Skin epidermis (tissue), 12 donors: Measurements from ENCODE around the gene COL4A1.

Experiments used
- H3K27ac ChIP-seq, 21 experiments: fragments of 200-600 bp; sonication (generic) in 11 of 21; one replicate each; pipeline ENCODE4 v1.5.0; 2020; ENCODE audit warnings: mild to moderate bottlenecking in 3 of 21, inconsistent platforms in 2 of 21, moderate library complexity in 2 of 21
- H3K4me3 ChIP-seq, 7 experiments: fragments of 200-600 bp; sonication (generic) in 2 of 7; one replicate each; pipeline ENCODE4 v1.5.0; 2020; ENCODE audit warnings: inconsistent platforms in 2 of 7, mild to moderate bottlenecking in 2 of 7, moderate library complexity in 1 of 7

The COL4A1 gene

GRCh38 chr13:110217085-110217484 lies 89.9 kb downstream of the COL4A1 start:
- H3K27ac ChIP-seq = peak overlapping the region in 3 of 21 experiments; percentile 36 to 73 (median 38)
- no peak overlapping the region for H3K4me3 ChIP-seq

GRCh38 chr13:110216398-110217041 lies 90.4 kb downstream of the COL4A1 start:
- peak overlapping the region in 5 of 21 experiments; percentile 5 to 73 (median 38) for H3K27ac ChIP-seq
- no peak overlapping the region for H3K4me3 ChIP-seq

DNA sequence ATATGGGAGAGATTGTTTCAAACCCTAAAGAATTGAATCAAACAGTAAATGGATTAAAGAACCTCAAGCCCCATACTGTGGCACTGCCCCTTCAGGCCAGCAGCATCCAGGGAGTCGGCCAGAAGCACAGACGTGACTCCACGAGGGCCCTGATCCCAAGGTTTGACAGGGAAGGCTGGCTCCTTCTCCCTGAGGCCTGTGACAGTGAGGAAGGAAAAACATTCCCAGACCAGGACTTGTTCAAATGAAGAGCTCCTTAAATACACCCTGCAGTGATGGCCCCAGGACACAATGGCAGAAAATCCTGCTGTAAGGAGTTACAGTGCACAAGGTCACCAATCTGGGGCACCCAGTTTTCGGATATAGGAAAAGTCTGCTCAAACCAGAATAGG lies 91.0 kb downstream of the COL4A1 start:
- H3K27ac ChIP-seq = peak overlapping the region in 6 of 21 experiments; percentile 5 to 73 (median 38)

DNA sequence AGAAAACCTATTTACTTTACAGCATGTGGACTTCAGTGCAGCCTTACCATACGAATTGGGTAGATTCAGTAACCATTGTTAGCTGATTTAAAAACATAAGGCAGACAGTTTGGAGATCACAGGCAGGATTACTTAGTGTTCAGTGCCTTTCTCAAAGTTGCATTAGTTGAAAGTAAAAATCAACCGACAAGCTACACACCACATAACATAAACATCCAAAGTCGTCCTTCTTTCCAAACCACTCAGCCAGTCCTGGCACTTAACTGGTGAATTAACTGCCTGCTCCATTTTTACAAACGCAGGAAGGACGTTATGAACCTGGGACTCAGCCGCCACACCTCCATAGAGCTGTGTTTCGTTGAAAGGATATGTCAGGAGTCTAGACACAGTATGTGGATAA lies 91.4 kb downstream of the COL4A1 start:
- Histone ChIP-seq H3K27ac (peak overlapping the region in 4 of 21 experiments; percentile 5 to 73 (median 38)), H3K4me3 (no peak overlapping the region)

More for the DNA sequence above, 91.0 kb downstream of the COL4A1 start:
- H3K4me3 ChIP-seq = no peak overlapping the region

DNA sequence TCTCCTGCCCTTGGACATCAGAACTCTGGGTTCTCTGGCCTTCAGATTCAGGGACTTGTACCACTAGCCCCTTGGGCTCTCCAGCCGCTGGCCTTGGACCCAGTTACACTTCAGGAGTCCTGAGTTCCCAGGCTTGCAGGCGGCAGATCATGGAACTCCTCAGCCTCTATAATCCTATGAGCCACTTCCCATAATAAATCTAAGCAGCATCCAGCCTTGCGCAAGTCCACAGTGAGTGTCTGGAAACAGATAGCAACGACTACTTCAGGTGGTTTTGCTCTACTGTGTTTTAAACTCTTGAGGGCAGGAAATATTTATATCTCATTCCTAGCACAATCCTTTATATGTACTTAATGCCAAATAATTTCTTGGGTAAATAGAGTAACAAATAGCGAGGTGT lies 92.3 kb downstream of the COL4A1 start:
- H3K27ac ChIP-seq = no peak overlapping the region
- H3K4me3 ChIP-seq = no peak overlapping the region

DNA sequence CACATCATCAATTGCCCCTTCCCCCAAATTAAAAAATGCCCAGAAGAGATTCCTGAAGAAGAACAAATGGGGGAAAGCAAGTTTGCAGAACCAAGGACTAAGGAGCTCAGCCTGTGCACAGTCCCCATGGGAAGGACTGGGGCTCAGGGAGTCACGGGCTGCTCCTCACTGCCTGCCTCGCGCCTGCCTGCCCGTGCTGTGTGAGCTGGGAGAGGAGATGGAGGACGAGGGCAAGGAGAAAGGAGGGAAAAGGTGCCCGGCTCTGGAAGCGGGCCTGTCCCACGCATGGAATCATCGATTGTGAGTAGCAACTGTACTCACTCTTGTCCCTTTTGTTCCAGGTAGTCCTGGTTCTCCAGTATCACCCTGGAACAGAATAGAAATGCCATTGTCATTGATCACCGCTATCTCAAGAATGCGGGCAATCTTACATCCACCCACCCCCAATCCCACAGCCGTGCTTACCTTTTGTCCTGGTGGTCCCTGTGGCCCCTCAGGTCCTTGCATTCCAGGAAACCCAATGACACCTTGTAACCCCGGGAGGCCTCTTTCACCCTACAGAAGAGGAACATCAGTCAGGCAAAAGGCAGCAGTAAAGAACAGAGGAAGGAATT lies 93.4 kb downstream of the COL4A1 start:
- Histone ChIP-seq H3K4me3 (no peak overlapping the region), H3K27ac (no peak overlapping the region)

DNA sequence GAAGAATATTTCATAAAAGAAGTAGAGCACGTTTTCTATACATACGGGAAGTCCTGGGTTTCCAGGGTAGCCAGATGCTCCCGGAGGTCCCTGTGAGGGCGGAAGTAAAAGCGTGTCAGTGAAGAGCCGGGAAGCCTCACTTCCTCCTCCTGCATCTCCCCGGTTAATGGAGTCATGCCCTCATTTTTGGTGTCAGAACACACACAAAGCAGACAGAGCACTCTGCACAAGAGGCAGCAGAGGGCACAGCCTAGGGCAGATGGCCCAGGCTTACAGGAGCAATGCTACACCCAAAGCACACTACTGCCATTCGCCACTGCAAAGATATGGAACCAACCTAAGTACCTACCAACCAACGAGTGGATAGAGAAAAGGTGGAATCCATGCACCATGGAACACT lies 94.4 kb downstream of the COL4A1 start:
- Histone ChIP-seq H3K27ac (no peak overlapping the region), H3K4me3 (no peak overlapping the region)

- H3K27ac ChIP-seq = no peak overlapping the region
- H3K4me3 ChIP-seq = no peak overlapping the region
Measured at GRCh38 chr13:110211735-110212134, 95.2 kb downstream of the COL4A1 start.

GRCh38 chr13:110211046-110211445 lies 95.9 kb downstream of the COL4A1 start:
- Histone ChIP-seq H3K27ac (no peak overlapping the region), H3K4me3 (no peak overlapping the region)

DNA sequence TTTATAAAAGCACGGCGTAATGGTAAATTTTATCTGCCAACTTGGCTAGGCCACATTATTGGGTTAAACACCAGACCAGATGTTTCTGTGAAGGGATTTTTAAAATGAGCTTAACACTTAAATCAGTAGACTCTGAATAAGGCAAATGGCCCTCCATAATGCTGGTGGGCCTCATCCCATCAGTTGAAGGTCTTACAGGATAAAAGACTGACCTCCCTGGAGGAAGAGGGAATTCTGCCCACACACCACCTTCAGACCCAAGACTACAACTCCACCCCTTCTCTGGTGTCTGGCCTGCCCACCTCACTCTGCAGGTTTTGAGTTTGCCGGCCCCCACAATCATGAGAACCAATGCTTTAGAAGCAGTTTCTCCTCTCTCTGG lies 96.4 kb downstream of the COL4A1 start:
- H3K4me3 ChIP-seq = no peak overlapping the region
- H3K27ac ChIP-seq = no peak overlapping the region

GRCh38 chr13:110209950-110210603 lies 96.9 kb downstream of the COL4A1 start:
- no peak overlapping the region for H3K27ac ChIP-seq
- no peak overlapping the region for H3K4me3 ChIP-seq

DNA sequence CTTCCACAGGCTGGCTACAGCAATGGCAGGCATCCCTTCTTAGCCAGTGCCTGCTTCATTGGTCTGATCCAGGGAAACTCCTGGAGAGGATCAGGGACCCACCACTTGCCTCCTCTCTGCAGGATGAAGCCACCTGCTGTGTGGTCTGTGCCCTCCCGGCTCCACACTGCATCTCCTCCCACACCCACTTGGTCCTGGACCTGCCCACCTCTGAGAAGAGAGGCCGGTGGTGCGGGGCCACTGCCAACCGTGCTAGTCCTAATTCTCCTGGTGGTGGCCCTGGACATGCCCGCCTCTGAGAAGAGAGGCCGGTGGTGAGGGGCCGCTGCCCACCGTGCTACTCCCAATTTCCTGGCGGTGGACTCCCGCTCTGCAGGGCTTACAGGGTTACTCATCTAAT lies 98.8 kb downstream of the COL4A1 start:
- H3K4me3 ChIP-seq = no peak overlapping the region
- H3K27ac ChIP-seq = no peak overlapping the region

DNA sequence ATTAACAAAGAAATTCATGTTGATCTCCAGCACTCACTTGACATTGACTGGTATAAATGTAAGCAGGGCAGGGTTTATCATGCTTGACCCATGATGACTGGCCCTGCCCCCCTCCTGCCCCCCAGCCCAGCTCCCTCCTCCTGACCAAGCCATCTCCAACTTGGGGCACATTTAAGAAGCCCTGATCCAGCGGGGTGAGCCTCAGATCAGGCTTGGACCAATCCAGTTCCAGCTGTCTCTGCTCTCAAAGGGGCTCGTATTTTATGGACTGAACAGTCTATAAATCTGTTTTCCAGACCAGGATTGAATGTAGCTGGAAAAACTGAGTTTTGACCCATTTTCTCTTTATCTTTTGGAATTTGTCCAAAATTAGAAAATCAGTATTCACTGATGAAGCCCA lies 100.0 kb downstream of the COL4A1 start:
- no peak overlapping the region for H3K4me3 ChIP-seq
- H3K27ac ChIP-seq = no peak overlapping the region

- Histone ChIP-seq H3K4me3 (no peak overlapping the region), H3K27ac (no peak overlapping the region)
Measured at GRCh38 chr13:110206185-110206584, 100.8 kb downstream of the COL4A1 start.

DNA sequence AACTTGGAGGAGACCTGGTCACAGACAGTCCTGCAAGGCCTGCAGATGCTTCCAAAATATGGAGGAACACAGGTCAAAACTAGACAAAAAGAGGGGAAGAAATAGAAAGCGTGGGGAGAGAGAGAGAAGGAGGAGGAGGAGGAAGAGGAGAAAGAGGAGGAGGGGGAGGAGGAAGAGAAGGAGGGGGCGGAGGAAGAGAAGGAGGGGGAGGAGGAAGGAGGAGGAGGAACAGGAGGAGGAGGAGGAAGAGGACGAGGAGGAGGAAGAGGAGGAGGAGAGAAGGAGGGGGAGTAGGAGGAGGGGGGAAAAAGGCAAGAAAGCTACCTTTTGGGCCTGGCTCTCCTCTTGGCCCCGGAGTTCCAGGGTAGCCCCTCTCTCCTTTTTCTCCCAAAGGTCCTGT lies 105.8 kb downstream of the COL4A1 start:
- Histone ChIP-seq H3K4me3 (no peak overlapping the region), H3K27ac (no peak overlapping the region)

DNA sequence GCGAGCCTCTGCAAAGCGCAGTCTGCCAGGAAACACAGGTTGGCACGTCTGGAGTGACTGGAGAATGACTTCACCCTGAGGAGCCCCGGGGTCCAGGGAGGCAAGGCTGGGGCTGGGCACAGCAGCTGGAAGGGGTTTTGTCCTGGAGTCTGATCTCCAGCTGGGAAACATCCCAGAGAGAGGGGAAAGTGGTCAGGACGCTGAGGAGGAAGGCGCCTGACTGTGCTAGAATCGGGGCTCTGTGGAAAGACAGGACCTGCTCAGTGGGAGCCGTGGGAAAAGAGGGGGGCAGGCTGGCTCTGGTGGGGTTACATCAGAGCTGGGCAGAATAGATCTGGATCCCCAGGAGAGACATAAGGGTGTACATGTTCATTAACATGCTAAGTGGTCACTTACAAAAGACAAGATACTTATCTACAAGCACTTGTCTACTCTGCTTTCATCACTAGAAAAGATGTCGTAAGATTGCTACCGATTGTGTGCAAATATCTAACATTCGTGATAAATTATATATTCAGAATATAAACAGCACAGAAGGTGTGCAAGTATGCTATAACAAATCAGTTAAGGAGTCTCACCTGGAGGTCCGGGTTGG lies 106.6 kb downstream of the COL4A1 start:
- H3K4me3 ChIP-seq = no peak overlapping the region
- H3K27ac ChIP-seq = no peak overlapping the region

GRCh38 chr13:110199046-110199831 lies 107.7 kb downstream of the COL4A1 start:
- Histone ChIP-seq H3K4me3 (no peak overlapping the region), H3K27ac (no peak overlapping the region)

DNA sequence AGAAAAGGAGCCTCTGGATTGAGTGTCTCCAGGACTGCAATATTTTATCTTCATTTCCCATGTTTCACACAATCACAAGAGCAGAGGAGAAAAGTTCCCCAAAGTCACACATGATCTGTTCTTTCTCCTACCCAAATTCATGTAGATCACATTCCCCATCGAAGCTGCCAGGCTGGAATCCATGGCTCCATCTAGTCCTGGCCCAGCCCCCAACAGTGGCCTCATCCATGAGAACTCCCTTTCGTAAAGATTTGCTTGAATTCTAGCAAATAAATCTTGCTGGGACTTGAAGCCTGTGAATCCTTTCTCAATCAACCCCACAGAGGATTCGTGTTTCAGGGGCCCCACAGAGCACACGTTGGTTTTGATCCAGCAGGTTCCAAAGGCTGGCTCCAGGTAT lies 109.5 kb downstream of the COL4A1 start:
- H3K4me3 ChIP-seq = no peak overlapping the region
- H3K27ac ChIP-seq = no peak overlapping the region

- no peak overlapping the region for H3K4me3 ChIP-seq
- H3K27ac ChIP-seq = no peak overlapping the region
Measured at GRCh38 chr13:110197026-110197425, 109.9 kb downstream of the COL4A1 start.
